Cardiac septum (tissue), 1 donor: Measurements from ENCODE around the gene MED26. TPM values are rescaled to one million over a fixed set of nuclear protein-coding genes. Genes with fewer than 3 reads are reported as not detected.

Experiments
- DNase-seq: peaks from one replicate; pipeline ENCODE4 v3.0.0-alpha.2; 2020; ENCODE audit warnings: low spot score
- intact Hi-C: fragments of 100-400 bp; cut with DNase I; formaldehyde crosslinking; loops from one replicate; pipeline ENCODE4 v1.14.0; 2022
- total RNA-seq: library from RNA; stranded (reverse); fragmentation: NEBNext Ultra II Directional; extraction: Animal tissue kit (Norgen Biotek cat#: 25700); gene quantifications from one replicate; pipeline ENCODE4 v1.2.1, GENCODE V29; 2021
- donor health status: DM: no; HTN: no; CAD: no.

MED26 gene
- total RNA-seq, 1 donor from 2014 or later, result 4.3 TPM

GRCh38 chr19:16581971-16582343, 46.0 kb downstream of the MED26 start:
- intact Hi-C loops, result no loop called here
- no peak for DNase-seq

- no peak for DNase-seq
- intact Hi-C loops, result no loop called here
Observed at GRCh38 chr19:16581145-16581970, 46.6 kb downstream of the MED26 start.

DNA sequence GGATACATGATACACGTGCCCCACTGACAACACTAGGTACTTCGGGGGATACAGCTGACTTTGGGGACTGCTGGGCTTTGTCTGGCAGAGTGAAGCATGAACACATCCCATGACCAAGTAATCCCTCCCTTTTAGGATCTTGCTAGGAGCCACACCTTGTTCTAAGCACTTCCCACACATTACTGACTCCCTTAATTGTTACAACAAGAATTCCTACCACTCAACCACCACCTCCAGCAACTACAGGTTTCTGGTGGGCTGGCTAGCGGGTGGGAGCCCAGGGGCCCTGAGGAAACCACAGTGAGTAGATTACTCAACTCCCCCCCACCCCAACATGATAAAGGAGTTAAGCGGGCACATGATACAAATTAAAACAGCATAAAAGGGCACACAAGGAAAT, 48.6 kb downstream of the MED26 start:
- DNase-seq, result no peak
- intact Hi-C loops, result no loop called here

DNA sequence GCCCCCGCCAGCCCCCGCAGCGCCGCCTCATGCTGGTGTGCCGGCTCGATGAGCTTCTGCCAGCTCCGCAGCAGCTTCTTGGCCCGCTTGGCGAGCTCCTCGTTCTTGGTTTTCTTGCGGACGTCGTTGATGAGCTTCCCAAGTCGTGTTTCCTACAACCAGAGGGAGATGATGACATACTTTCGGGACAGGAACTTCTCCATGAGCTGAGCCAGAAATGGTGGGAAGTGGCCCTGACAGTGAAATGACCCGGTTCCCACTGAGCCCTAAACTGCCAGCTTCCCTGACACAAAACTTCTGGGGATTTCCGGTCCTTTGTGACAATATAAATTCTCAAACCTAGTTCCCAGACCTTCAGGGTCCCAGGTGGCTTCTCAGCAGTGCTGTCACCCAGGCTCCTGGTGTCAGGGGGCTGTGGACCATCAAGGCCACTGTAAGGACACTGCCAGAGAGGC, 50.4 kb downstream of the MED26 start:
- intact Hi-C loops, result no loop called here
- DNase-seq, result no peak

DNA sequence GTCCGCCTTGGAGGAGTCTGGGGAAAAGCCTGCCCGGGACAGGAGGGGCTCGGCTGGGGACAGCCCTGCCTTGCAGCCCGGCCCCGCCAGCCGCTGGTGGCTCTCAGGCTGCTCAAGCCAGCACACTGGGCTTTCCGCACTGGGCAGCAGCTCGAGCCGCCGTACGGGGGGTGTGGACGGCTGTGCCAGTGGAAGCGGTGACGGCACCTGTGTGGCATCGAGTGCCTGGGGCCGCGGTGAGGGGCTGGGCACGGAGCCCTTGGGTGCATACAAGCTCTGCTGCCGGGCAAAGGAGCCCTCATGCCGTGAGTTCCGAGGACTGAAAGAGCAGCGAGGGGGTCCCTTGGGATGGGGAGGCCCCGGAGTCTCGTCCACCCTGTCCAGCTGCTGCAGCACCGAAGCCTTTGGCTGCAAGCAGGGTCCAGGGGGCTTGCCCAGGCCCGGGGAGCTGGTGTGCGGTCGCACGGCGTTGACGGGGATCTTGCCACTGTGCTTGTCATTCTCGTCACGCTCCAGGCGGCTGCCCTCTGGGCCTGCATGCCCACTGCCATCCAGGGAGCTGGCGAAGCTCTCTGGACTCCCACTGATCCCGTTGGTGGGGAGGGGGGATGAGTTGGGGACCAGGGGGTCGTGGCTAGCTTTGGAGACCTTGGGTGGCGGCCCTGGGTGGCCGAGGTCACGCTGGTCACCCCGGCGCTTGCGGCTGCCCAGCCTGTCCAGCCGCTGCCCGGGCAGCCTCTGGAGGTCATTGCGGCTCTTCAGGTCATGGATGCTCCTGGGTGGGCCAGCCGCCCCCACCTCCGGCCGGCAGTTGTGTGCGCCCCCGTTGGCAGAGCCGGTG, 51.1 kb downstream of the MED26 start:
- DNase-seq, result no peak
- intact Hi-C loops, result no loop called here

DNA sequence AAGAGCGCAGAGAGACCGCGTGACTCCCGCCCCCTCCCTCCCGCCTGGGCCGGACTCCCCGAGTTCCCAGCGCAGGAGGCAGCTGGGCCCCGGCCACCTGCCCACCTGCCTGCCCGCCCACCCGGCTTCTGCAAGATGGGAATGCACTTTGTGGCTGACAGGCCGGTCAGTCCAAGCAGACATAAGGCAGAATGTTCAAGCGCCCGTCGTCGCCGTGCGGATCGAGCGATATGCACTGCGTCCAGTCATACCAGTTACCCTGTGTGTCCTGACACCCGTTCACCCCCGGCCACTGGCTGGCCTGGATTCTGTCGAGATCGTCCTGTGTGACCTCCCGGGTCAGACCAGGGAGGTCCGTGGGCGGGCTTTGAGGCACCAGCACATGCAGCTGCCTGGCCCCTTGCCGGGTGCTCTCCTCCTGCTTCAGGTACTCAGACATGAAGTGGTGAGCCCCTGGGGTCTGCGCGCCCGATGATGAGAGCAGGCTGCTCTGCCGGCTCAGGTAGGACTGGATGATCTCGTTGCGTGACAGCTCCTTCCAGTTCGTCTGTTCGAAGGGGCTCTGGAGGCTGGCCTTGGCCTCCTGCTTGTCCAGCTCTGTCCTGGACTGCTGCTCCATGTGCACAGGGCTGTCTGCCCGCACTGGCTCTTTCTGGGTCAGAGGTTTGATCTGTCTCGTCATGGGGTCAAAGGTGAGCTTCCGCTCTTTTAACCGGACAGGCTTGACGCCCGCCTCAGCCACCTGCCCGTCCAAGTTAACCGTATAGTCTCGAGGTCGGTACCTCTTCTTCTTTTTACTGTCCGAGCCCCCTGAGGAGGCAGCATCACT, 51.9 kb downstream of the MED26 start:
- intact Hi-C loops, result no loop called here
- DNase-seq, result no peak

GRCh38 chr19:16575282-16575681, 52.7 kb downstream of the MED26 start:
- intact Hi-C loops, result no loop called here
- no peak for DNase-seq

DNA sequence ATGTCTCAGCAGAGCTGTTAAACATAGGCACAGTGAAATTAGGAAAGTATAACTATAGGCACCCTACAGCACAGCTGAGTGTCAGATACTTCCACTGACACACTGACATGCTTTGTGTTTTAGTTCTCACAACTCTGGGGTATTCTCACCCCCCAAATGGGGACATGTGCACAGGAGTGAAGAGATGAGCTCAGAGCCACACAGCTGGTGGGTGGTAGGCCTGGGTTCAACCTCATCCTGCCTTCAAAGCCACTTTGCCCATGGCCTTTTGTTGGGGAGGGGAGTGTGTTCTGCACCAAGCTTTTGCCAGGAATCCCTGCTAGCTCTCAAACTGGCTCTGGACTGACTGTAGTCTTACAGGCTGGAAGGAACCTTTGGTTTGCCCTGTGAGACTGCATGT, 54.1 kb downstream of the MED26 start:
- intact Hi-C loops, result loop anchor here (2.0 kb wide), 2 partner anchors 31 to 55 kb away; partner anchors contain the start of genes CHERP and MED26
- DNase-seq, result no peak

- DNase-seq, result no peak
- intact Hi-C loops, result loop anchor here (2.0 kb wide), 2 partner anchors 30 to 56 kb away; partner anchors contain the start of genes CHERP and MED26
Observed at GRCh38 chr19:16573296-16573695, 54.7 kb downstream of the MED26 start.

GRCh38 chr19:16572332-16573211, 55.4 kb downstream of the MED26 start, which contains the start of gene SLC35E1:
SLC35E1 (minus strand) TSS chr19:16572415; CDS start chr19:16572364, 51 bp downstream.
- intact Hi-C loops, result loop anchor here (1.0 to 2.0 kb wide), 3 partner anchors 12 to 56 kb away; partner anchors contain the start of genes CHERP and MED26
- peak; percentile 98 for DNase-seq

DNA sequence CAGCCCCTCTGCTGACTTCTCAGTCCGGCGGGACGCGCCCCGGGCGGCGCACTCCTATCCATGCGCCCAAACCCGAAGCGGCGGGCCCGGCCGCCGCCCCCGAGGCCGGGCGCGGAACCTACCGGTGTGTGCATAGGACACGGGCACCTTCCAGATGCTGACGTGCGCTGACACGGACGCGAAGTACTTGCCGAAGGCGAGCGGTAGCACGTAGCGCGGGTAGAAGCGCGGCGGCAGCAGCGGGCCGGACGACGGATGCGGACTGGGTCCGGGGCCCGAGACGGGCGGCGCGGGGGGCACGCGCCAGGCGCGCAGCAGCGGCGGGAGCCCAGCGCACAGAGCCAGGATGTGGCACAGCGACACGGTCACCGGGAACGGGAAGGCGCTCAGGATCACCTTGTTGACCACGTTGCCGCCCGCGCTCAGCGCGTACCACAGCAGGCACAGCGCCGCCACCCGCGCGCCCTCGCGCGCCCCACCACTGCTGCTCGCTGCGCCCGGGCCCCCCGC, 56.1 kb downstream of the MED26 start:
- intact Hi-C loops, result loop anchor here (1.0 to 2.0 kb wide), 3 partner anchors 12 to 57 kb away; partner anchors contain the start of genes CHERP and MED26
- no peak for DNase-seq

DNA sequence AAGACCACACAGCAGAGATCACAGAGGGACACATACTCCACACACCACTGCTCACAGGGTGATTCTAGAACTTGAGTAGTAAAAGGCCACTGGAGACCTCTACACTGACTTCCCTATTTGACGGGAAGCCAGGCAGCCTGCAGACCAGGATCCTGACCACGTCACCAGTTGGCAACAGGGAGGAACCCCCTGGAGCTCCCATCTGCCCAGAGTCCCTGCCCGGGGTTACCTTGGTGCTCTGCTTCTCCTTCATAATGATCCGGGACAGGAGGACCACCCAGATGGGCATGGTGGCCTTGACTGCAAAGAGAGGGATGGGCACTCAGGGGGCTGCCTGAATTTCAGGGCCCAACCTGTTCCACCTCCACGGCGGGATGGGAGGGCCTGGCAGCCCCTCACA, 56.7 kb downstream of the MED26 start:
- DNase-seq, result no peak
- intact Hi-C loops, result no loop called here

- intact Hi-C loops, result no loop called here
- DNase-seq, result no peak
Observed at GRCh38 chr19:16569609-16570320, 58.2 kb downstream of the MED26 start.

DNA sequence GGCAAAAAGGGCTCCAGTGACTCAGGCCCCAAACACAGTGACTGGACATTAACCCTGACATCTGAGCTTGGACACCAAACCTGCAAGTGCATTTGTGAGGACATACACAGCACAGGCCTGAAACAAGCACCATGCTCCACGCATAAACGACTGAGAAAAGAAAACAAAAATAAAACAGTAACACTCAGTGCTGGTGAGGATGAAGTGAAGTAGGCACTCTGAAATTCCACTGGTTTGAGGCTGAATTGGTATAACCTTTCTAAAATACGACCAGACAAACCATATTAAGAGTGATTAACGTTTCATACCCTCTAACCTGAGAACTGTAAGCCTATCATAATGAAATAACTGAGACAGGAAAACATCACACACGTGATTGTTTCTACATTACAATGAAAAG, 61.3 kb downstream of the MED26 start:
- intact Hi-C loops, result no loop called here
- DNase-seq, result no peak

- no peak for DNase-seq
Observed at GRCh38 chr19:16566161-16566560, 61.8 kb downstream of the MED26 start.

DNA sequence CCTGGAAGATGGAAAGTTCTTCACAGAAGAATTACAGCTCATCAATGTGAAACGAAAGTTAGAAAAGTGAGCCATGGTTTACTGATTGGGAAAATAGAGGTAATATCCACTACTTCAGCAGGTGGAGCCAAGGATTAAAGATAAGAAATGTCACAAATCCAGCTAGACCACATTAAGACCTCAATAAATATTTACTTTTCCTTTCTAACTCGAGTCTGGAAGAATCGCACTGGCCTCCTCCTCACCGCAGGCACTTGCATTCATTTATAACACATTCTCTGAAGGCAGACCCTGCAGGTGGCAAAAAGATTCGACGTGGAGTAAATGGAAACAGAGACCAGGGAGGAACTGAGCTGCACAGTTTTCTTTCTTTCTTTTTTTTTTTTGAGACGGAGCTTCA, 63.2 kb downstream of the MED26 start:
- intact Hi-C loops, result no loop called here
- no peak for DNase-seq

More at GRCh38 chr19:16566161-16566560, 61.8 kb downstream of the MED26 start:
- intact Hi-C loops, result no loop called here

- DNase-seq, result no peak
- intact Hi-C loops, result no loop called here
Observed at GRCh38 chr19:16562608-16563025, 65.4 kb downstream of the MED26 start.

DNA sequence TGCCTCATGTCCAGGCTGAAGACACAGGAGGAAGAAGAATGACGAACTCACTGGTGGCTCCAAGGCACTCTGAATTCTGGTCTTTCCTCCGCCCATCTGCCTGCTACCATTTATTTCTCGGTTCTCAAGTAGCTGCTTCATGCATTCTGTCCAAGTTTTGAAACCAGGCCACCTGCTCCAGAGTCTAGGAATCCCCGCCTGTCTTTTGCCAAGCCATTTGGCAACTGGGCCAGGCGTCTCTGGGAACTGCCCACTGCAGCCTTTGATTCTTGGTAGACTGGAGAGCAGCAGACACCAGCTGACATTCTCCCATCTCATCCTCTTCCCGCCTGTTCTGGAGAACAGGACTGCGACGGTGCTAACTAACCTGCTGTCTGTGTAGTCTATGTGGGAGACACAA, 66.6 kb downstream of the MED26 start:
- intact Hi-C loops, result no loop called here
- DNase-seq, result no peak
